GM21825 (cell line): Measurements from ENCODE around the gene GNGT2.
"Not testable (repeated sequence)": the region's sequence is repeated elsewhere in the genome, so short reads cannot be mapped to it uniquely, and the experiment has no call there.

Source experiments
- ATAC-seq: cut with Tn5 transposase; IDR thresholded peaks from one replicate; pipeline ENCODE4 v1.9.1; 2021; ENCODE audit warnings: mild to moderate bottlenecking, moderate library complexity; ENCODE audit not compliant: unreplicated experiment

Gene GNGT2

DNA sequence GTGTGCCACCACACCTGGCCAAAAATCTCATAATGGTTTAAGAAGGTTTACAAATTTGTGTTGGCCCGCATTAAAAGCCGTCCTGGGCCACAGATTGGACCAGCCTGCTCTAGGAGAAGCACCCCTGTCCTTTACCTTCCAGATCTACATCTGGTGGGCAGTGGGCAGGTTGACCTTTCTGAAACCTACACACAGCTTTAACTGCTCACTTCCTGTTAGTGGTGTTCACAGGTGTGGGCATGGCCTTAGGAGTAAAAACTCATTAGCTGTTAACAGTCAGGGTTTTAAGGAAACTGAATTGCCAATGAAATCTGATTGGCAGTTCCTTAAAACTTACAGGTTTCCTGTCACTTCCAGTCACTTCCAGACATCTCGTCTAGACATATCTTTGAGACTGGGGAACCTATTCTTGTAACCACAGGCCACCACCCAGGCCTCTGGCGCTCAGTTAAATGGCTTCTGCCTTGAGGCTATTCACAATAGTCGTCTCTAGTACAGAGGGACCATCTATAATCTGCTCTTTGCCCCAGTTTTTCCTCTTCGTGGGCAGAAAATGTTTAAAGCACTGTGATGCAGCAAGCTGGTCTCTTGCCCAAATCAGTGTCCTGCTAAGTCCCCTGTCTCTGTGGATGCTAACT, 29.3 kb downstream of the GNGT2 start:
- ATAC-seq = no peak

DNA sequence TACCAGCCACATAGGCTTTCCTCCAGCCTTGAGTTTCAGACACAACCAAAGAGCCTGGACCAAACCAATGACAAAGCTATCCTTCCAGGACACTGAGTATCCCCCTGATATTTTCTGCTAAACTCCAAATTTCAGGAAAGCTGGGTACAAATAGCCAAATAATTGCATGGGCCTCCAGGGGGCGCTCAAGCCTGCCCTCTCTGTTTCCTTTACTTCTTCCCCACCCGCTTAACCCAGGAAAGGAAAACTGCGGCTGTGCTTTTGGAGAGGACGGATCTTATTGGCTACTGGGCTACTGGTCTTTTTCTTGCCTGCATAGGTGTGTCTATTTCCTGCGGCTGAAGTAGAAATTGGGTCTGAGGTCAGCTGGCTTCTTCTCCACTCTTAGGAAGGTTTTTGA, 30.1 kb downstream of the GNGT2 start:
- ATAC-seq = no peak

DNA sequence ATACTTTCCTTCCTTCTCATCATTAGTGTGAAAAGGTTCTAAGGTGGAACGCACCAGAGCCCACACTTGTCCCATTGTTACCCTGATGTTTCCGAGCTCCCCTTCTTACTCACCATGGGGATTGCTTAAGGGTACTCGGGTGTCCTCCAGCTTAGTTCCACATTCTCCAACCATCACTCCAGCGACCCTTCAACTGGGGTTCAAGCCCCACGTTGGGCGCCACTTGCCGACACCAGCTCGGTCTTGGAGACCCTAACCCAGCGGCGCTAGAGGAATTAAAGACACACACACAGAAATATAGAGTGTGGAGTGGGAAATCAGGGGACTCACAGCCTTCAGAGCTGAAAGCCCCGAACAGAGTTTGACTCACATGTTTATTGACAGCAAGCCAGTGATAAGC, 34.4 kb downstream of the GNGT2 start:
- not testable (repeated sequence) for ATAC-seq

GRCh38 chr17:49170711-49171110, 39.7 kb downstream of the GNGT2 start:
- ATAC-seq = not testable (repeated sequence)

- no peak for ATAC-seq
These were observed 40.2 kb downstream of the GNGT2 start for GRCh38 chr17:49170216-49170615.

DNA sequence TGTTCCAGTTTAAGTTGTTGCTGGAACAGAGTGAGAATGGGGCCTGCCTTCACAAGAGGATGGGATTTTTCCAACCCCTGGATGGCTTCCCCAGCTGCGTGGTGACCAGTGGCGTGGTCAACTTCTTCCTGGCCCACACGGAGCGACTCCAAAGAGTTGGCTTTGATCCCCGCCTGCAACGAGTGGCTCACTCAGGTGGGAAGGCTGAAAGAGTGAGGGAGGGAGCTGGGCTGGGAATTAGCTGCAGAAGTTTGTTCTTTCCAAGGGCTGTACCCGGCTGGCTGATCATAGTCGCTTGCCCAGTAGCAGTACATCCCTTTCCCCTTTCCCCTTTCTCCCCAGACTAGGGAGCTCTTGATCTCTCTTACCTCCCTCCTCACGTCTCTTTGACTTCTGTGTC, 41.7 kb downstream of the GNGT2 start:
- ATAC-seq = no peak

GRCh38 chr17:49165143-49165542, 45.2 kb downstream of the GNGT2 start:
- ATAC-seq = no peak

GRCh38 chr17:49162866-49163265, 47.5 kb downstream of the GNGT2 start:
- no peak for ATAC-seq

- no peak for ATAC-seq
These were observed 52.6 kb downstream of the GNGT2 start for GRCh38 chr17:49157784-49158183.

GRCh38 chr17:49156256-49156655, 54.1 kb downstream of the GNGT2 start:
- ATAC-seq = no peak
